CD4-positive, CD25-positive, alpha-beta regulatory T cell (primary cell): ENCODE results near the gene SMC3. TPM values are rescaled to one million over a fixed set of nuclear protein-coding genes. Genes with fewer than 3 reads are reported as not detected.

ENCODE experiments used
- ATAC-seq, 2 donors: fragments of 150-1000 bp; cut with Tn5 transposase; one replicate each; pipeline ENCODE4 v1.10.0; 2021; ENCODE audit warnings: low read depth in 2 of 2, moderate number of reproducible peaks in 2 of 2, moderate library complexity in 1 of 2
- DNase-seq, 3 donors: peaks; one replicate each; pipeline versions ENCODE4 v3.0.0 to v3.0.0-alpha.2; 2012 to 2022; ENCODE audit warnings: mixed read lengths in 1 of 3
- H3K27ac ChIP-seq: one replicate; pipeline ENCODE4 v1.7.0; 2013; ENCODE audit warnings: mild to moderate bottlenecking, low read length; ENCODE audit not compliant: insufficient read depth, poor library complexity, severe bottlenecking
- H3K27me3 ChIP-seq: one replicate; pipeline ENCODE4 v1.7.0; 2013; ENCODE audit warnings: low read length; ENCODE audit not compliant: control insufficient read depth, insufficient read depth
- H3K36me3 ChIP-seq: one replicate; pipeline ENCODE4 v1.7.0; 2013; ENCODE audit warnings: mild to moderate bottlenecking, low read length, moderate library complexity; ENCODE audit not compliant: control insufficient read depth, insufficient read depth
- H3K4me1 ChIP-seq: 2 replicates; pipeline ENCODE4 v1.7.0; 2013; ENCODE audit warnings: mild to moderate bottlenecking, low read length; ENCODE audit not compliant: insufficient read depth, control insufficient read depth, poor library complexity, severe bottlenecking
- H3K4me3 ChIP-seq: one replicate; pipeline ENCODE4 v1.7.0; 2013; ENCODE audit warnings: low read depth, mild to moderate bottlenecking, low read length, moderate library complexity
- H3K9me3 ChIP-seq, 2 experiments: 1 replicate in 1 of 2; 2 replicates in 1 of 2; pipeline ENCODE4 v1.7.0; 2013; ENCODE audit warnings: low read length in 2 of 2, mild to moderate bottlenecking in 1 of 2, moderate library complexity in 1 of 2; ENCODE audit not compliant: control insufficient read depth in 2 of 2
- H3K27ac Mint-ChIP-seq, 3 donors: one replicate each; pipeline ENCODE4 v1.8.0; 2020 to 2022; ENCODE audit warnings: mild to moderate bottlenecking in 3 of 3, mixed read lengths in 3 of 3, moderate library complexity in 2 of 3
- H3K27me3 Mint-ChIP-seq: one replicate; pipeline ENCODE4 v1.8.0; 2022; ENCODE audit warnings: mild to moderate bottlenecking, mixed read lengths
- H3K36me3 Mint-ChIP-seq: one replicate; pipeline ENCODE4 v1.8.0; 2020; ENCODE audit warnings: mixed read lengths
- H3K4me1 Mint-ChIP-seq, 4 donors: one replicate each; pipeline ENCODE4 v1.8.0; 2020 to 2022; ENCODE audit warnings: mixed read lengths in 4 of 4, mild to moderate bottlenecking in 1 of 4
- H3K4me3 Mint-ChIP-seq, 4 donors: one replicate each; pipeline ENCODE4 v1.8.0; 2020 to 2022; ENCODE audit warnings: mild to moderate bottlenecking in 4 of 4, mixed read lengths in 4 of 4, moderate library complexity in 3 of 4
- H3K9me3 Mint-ChIP-seq, 7 donors: one replicate each; pipeline ENCODE4 v1.8.0; 2020 to 2022; ENCODE audit warnings: mixed read lengths in 7 of 7, mild to moderate bottlenecking in 3 of 7, moderate library complexity in 2 of 7
- polyA plus RNA-seq, 4 donors: library from polyadenylated mRNA; unstranded; fragments of 300-500 nt; fragmentation: Illumina TruSeq; gene quantifications; one replicate each; pipeline ENCODE4 v1.2.3, GENCODE V29; 2021
- total RNA-seq: library from RNA; stranded (reverse); gene quantifications from one replicate; pipeline ENCODE4 v1.2.3, GENCODE V29; 2022

SMC3 gene
- total and polyA plus RNA-seq, 5 donors from 2014 or later: 47.7 to 68.9 (median 65.6) TPM

GRCh38 chr10:110644598-110645462 lies 77.3 kb downstream of the SMC3 start:
- H3K9me3 Mint-ChIP-seq: peaks cover 0 to 4% (median 0%) of the 10 kb centered on the region in 7 donors
- no peak overlapping the region for H3K27ac Mint-ChIP-seq
- Histone ChIP-seq H3K27ac (no peak overlapping the region), H3K9me3 (no peaks in the 10 kb centered on the region), H3K4me1 (peaks cover 28% of the 10 kb centered on the region), H3K36me3 (no peaks in the 10 kb centered on the region), H3K4me3 (no peak overlapping the region), H3K27me3 (peaks cover 52% of the 10 kb centered on the region)
- H3K4me1 Mint-ChIP-seq: peaks cover 4 to 39% (median 16%) of the 10 kb centered on the region in 4 donors
- peak overlapping the region; percentile 58 to 71 (median 69) for H3K4me3 Mint-ChIP-seq
- no peaks in the 10 kb centered on the region for H3K36me3 Mint-ChIP-seq
- peaks cover 68% of the 10 kb centered on the region for H3K27me3 Mint-ChIP-seq
- DNase-seq: no peak
- ATAC-seq: no peak

DNA sequence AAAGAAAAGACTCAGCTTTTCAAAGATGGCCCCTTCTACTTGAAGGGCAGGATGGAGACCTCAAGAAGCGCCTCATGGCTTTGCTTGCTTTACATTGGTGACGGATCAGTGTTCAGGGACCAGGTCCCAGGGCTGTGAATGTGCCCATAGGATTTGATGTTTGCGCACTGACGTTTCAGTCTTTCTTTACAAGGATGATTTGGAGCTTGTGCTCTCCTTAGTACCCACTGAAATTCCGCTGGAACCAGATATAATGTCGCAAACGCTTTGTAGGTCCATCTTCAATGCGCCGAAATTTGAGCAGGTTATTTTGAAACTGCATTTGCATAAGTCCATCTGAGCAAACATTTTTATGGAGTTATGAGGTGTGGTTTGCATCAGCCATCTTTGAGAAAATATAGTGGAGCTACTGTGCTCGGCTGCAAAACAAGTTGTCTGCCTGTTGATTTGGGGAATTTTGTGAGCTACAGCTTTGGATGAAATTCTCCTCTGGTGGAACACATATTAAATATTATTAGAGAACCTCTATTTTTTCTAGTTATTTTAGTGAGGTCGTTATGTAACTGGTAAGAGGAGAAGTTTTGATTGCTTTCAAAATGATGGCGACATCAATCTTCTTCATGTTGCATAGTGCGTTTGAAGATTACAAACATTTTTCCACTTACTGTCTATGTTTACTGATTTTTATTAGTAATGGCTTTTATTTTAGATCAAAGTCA lies 79.1 kb downstream of the SMC3 start:
- DNase-seq (no peak), ATAC-seq (no peak)
- Histone ChIP-seq H3K36me3 (no peaks in the 10 kb centered on the region), H3K9me3 (no peaks in the 10 kb centered on the region), H3K27me3 (peaks cover 53% of the 10 kb centered on the region), H3K27ac (no peak overlapping the region), H3K4me1 (peaks cover 22% of the 10 kb centered on the region), H3K4me3 (no peak overlapping the region)
- Mint-ChIP-seq H3K4me3 (no peak overlapping the region), H3K27me3 (peaks cover 69% of the 10 kb centered on the region), H3K9me3 (peaks cover 0 to 4% (median 0%) of the 10 kb centered on the region in 7 donors), H3K4me1 (peaks cover 2 to 32% (median 13%) of the 10 kb centered on the region in 4 donors), H3K36me3 (no peaks in the 10 kb centered on the region), H3K27ac (no peak overlapping the region)

DNA sequence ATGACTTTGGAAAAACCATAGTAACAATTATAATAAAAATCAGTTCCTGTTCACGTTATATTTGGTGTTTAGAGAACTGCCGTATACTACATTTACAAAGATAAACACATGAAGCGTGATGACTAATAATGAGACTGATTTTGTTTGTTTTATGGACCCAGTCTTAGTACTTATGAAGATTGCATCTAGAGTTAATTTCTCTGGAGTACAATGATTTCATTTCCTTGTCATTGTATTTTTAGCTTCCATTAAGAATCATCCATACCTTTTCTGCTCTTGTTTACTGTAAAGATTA lies 79.6 kb downstream of the SMC3 start:
- Mint-ChIP-seq H3K27me3 (peaks cover 69% of the 10 kb centered on the region), H3K36me3 (no peaks in the 10 kb centered on the region), H3K27ac (no peak overlapping the region), H3K4me1 (peaks cover 2 to 29% (median 12%) of the 10 kb centered on the region in 4 donors), H3K9me3 (peaks cover 0 to 4% (median 0%) of the 10 kb centered on the region in 7 donors), H3K4me3 (no peak overlapping the region)
- no peaks in the 10 kb centered on the region for H3K9me3 ChIP-seq
- H3K36me3 ChIP-seq: no peaks in the 10 kb centered on the region
- DNase-seq (no peak), ATAC-seq (no peak)
- H3K4me1 ChIP-seq: peaks cover 22% of the 10 kb centered on the region
- no peak overlapping the region for H3K4me3 ChIP-seq
- H3K27me3 ChIP-seq: peaks cover 53% of the 10 kb centered on the region
- no peak overlapping the region for H3K27ac ChIP-seq

GRCh38 chr10:110648692-110649346 lies 81.3 kb downstream of the SMC3 start:
- H3K4me1 ChIP-seq: peaks cover 10% of the 10 kb centered on the region
- Mint-ChIP-seq H3K27ac (no peak overlapping the region), H3K4me1 (peaks cover 0 to 14% (median 5%) of the 10 kb centered on the region in 4 donors), H3K36me3 (no peaks in the 10 kb centered on the region), H3K4me3 (no peak overlapping the region), H3K27me3 (peaks cover 71% of the 10 kb centered on the region), H3K9me3 (peaks cover 0 to 1% (median 0%) of the 10 kb centered on the region in 7 donors)
- DNase-seq (no peak), ATAC-seq (no peak)
- H3K27ac ChIP-seq: no peak overlapping the region
- no peaks in the 10 kb centered on the region for H3K9me3 ChIP-seq
- no peak overlapping the region for H3K4me3 ChIP-seq
- no peaks in the 10 kb centered on the region for H3K36me3 ChIP-seq
- H3K27me3 ChIP-seq: peaks cover 55% of the 10 kb centered on the region

GRCh38 chr10:110649347-110650264 lies 82.1 kb downstream of the SMC3 start:
- Histone ChIP-seq H3K36me3 (no peaks in the 10 kb centered on the region), H3K27me3 (peaks cover 62% of the 10 kb centered on the region), H3K9me3 (no peaks in the 10 kb centered on the region), H3K4me3 (no peak overlapping the region), H3K4me1 (peaks cover 2% of the 10 kb centered on the region), H3K27ac (no peak overlapping the region)
- DNase-seq (no peak), ATAC-seq (no peak)
- Mint-ChIP-seq H3K27me3 (peaks cover 76% of the 10 kb centered on the region), H3K36me3 (no peaks in the 10 kb centered on the region), H3K27ac (no peak overlapping the region), H3K4me1 (peaks cover 0 to 13% (median 5%) of the 10 kb centered on the region in 4 donors), H3K9me3 (peaks cover 0 to 1% (median 0%) of the 10 kb centered on the region in 7 donors), H3K4me3 (no peak overlapping the region)

DNA sequence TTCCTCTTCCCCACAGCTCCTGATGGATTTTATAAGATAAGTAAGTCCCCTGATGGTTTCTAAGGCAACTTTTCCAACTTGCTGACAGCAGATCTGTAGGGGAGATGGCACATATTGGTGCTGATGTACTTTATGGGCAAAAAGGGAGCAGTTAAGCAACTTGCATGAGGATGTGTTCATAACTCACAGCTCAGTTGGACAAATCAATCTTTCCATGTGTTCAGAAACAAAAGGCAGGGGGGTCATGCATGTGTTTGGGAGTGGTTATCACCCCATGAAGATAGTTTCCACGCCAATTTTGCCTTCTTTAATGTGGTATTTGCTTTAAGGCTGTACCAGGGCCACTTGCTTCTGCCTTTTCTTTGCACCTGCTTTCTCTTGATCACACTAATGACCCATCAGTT lies 82.8 kb downstream of the SMC3 start:
- Histone ChIP-seq H3K9me3 (no peaks in the 10 kb centered on the region), H3K36me3 (no peaks in the 10 kb centered on the region), H3K4me3 (no peak overlapping the region), H3K27me3 (peaks cover 60% of the 10 kb centered on the region), H3K4me1 (no peaks in the 10 kb centered on the region), H3K27ac (no peak overlapping the region)
- Mint-ChIP-seq H3K27me3 (peaks cover 70% of the 10 kb centered on the region), H3K36me3 (no peaks in the 10 kb centered on the region), H3K9me3 (peaks cover 0 to 1% (median 0%) of the 10 kb centered on the region in 7 donors), H3K4me3 (no peak overlapping the region), H3K27ac (no peak overlapping the region), H3K4me1 (peaks cover 0 to 7% (median 2%) of the 10 kb centered on the region in 4 donors)
- ATAC-seq (no peak), DNase-seq (no peak)
